ENCODE results near the gene ASTL. TPM values are rescaled to one million over a fixed set of nuclear protein-coding genes. Genes with fewer than 3 reads are reported as not detected.
"Not testable (repeated sequence)": the region's sequence is repeated elsewhere in the genome, so short reads cannot be mapped to it uniquely, and the experiment has no call there.

Gene ASTL
- total RNA-seq, 4 donors from 2014 or later = not detected

- DNase-seq = no peak
- no peak for TF ChIP-seq CTCF (IDR thresholded peaks at IDR 0.05 in 4 of 5, conservative IDR thresholded peaks at IDR 0.05 in 1 of 5)
- no peak for TF ChIP-seq POLR2A (IDR thresholded peaks at IDR 0.05)
- in situ Hi-C loops (cut with MboI; ENCODE audit: low sequenced_read_pairs in 4 of 4) = no loop called here
These were observed 52.6 kb downstream of the ASTL start for GRCh38 chr2:96085541-96086355.

GRCh38 chr2:96084858-96085518 is 53.3 kb downstream of the ASTL start:
- H3K27me3 ChIP-seq; ATAC-seq; H3K36me3 ChIP-seq; intact Hi-C loops (cut with DNase I; ENCODE audit: low total_unique reads); H3K9me3 ChIP-seq; H3K4me3 ChIP-seq; DNase-seq; in situ Hi-C loops (cut with MboI; ENCODE audit: low sequenced_read_pairs in 4 of 4): not testable (repeated sequence)
- Histone ChIP-seq H3K4me1 (peaks cover 7 to 18% of the 10 kb centered on the region in 2 donors), H3K27ac (peak overlapping the region in 2 of 4 donors; percentile 71)

More at GRCh38 chr2:96085541-96086355, 52.6 kb downstream of the ASTL start:
- intact Hi-C loops (cut with DNase I; ENCODE audit: low total_unique reads) = no loop called here
- H3K27me3 ChIP-seq = no peaks in the 10 kb centered on the region
- no peaks in the 10 kb centered on the region for H3K36me3 ChIP-seq
- peaks cover 7 to 18% of the 10 kb centered on the region in 2 donors for H3K4me1 ChIP-seq
- no peaks in the 10 kb centered on the region for H3K9me3 ChIP-seq
- H3K4me3 ChIP-seq = no peak overlapping the region
- no peak overlapping the region for H3K27ac ChIP-seq
- no peak for ATAC-seq

GRCh38 chr2:96083989-96084857 is 54.1 kb downstream of the ASTL start:
- Histone ChIP-seq H3K4me1 (peaks cover 7 to 18% of the 10 kb centered on the region in 2 donors), H3K9me3 (no peaks in the 10 kb centered on the region), H3K36me3 (no peaks in the 10 kb centered on the region), H3K4me3 (no peak overlapping the region), H3K27me3 (no peaks in the 10 kb centered on the region), H3K27ac (peak overlapping the region; percentile 2 to 77 (median 71))
- in situ Hi-C loops (cut with MboI; ENCODE audit: low sequenced_read_pairs in 4 of 4) (no loop called here), intact Hi-C loops (cut with DNase I; ENCODE audit: low total_unique reads) (no loop called here)
- no peak for DNase-seq
- no peak for ATAC-seq
- TF ChIP-seq CTCF (IDR thresholded peaks at IDR 0.05 in 4 of 5, conservative IDR thresholded peaks at IDR 0.05 in 1 of 5) = no peak
- no peak for TF ChIP-seq POLR2A (IDR thresholded peaks at IDR 0.05)

- H3K4me1 ChIP-seq = peaks cover 7 to 18% of the 10 kb centered on the region in 2 donors
- no peaks in the 10 kb centered on the region for H3K27me3 ChIP-seq
- H3K27ac ChIP-seq = peak overlapping the region; percentile 27 to 77 (median 71)
- intact Hi-C loops (cut with DNase I; ENCODE audit: low total_unique reads) = no loop called here
- no peaks in the 10 kb centered on the region for H3K9me3 ChIP-seq
- ATAC-seq (peak; percentile 48 to 60), DNase-seq (peak in 1 of 2 donors; percentile 37)
- no peak for TF ChIP-seq CTCF (IDR thresholded peaks at IDR 0.05 in 4 of 5, conservative IDR thresholded peaks at IDR 0.05 in 1 of 5)
- no peak for TF ChIP-seq POLR2A (IDR thresholded peaks at IDR 0.05)
- H3K36me3 ChIP-seq = no peaks in the 10 kb centered on the region
- in situ Hi-C loops (cut with MboI; ENCODE audit: low sequenced_read_pairs in 4 of 4) = no loop called here
- no peak overlapping the region for H3K4me3 ChIP-seq
These were observed 55.0 kb downstream of the ASTL start for GRCh38 chr2:96083064-96083939.

Measured in gastrocnemius medialis (tissue), 4 donors.